Fibroblast of mammary gland (primary cell): Measurements from ENCODE around the gene CSTF2.

Experiments used
- DNase-seq: peaks from one replicate; pipeline ENCODE4 v3.0.0-alpha.2; 2010; ENCODE audit warnings: low read depth
- H3K4me3 ChIP-seq: 2 replicates; pipeline ENCODE4 v1.5.1; 2011; ENCODE audit warnings: low read depth, mild to moderate bottlenecking, low read length, moderate library complexity; ENCODE audit not compliant: control insufficient read depth
- CTCF ChIP-seq: conservative IDR thresholded peaks from 2 replicates; pipeline ENCODE4 v1.5.1; 2011; ENCODE audit warnings: low read depth, low read length, inconsistent platforms; ENCODE audit not compliant: control insufficient read depth, insufficient read depth

CSTF2 gene

GRCh38 chrX:100870527-100870926, 50.3 kb downstream of the CSTF2 start:
- no peak for DNase-seq
- TF ChIP-seq CTCF: no peak
- H3K4me3 ChIP-seq: no peak overlapping the region

DNA sequence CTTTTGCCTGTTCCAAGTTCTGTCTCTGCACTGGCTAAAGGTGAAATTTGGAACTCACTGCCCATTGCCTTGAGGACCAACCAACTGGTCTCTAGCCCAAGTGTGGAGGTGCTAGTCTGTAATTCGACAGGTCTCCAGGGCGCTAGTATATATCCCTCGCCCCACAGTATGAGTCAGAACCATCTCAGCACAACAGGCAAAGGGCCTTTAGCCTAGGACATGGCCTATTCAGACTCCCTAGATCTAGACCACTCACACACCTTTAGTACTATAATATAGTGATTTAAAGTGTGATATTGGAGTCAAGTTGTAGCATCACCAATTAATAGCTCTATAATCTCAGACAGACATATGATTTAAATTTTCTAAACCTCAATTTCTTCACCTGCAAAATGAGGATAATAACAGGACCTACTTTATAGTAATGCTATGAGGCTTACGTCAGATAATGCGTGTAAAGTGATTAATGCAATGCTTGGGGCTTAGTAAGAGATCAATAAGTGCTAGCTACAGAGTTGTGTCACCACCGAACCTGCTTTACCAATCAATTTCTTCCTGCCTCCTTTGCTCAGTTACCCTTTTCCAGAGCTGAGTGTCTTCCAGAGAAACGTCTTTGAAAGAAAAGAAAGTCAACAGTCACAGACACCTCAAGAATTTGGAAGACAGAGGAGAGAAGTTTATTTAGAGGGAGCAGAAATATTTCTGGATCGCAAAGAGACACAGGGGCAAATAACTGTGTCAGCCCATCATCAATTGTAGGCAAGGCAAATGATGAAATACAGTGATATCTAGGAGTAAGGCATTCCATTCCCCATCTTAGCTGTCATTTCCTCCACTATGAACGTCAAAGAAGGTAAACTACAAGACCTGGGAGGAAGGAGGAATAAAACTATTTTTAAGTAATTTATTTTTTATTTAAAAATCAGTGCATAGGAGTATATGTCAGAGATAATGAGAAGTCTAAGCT, 51.7 kb downstream of the CSTF2 start:
- no peak for TF ChIP-seq CTCF
- no peak overlapping the region for H3K4me3 ChIP-seq
- no peak for DNase-seq

GRCh38 chrX:100874325-100874724, 54.1 kb downstream of the CSTF2 start, which contains the start of gene NOX1:
TSS of gene NOX1 (minus strand) at chrX:100874359. CDS start at chrX:100874139, 220 bp downstream.
- DNase-seq: no peak
- H3K4me3 ChIP-seq: no peak within 1 kb of the TSS
- TF ChIP-seq CTCF: no peak

DNA sequence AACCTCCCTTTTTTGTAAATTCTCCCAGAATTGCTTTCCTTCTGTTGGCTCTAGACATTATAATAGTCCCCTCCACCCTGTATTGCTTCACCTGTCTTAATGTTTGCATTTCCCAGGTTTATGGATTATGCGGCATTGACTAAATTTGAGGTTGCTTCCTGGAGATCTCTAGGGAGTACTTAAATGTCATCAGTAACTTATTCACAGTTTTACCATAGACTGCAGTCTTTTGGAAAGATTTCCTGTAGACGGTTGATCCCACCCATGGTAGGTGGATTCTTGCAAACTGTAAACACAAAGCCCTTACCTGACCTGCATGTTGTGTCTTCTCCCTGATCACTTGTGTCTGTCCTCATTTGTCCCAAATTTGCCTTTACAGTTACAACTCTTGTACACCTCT, 60.2 kb downstream of the CSTF2 start:
- TF ChIP-seq CTCF: no peak
- DNase-seq: no peak
- no peak overlapping the region for H3K4me3 ChIP-seq

- DNase-seq: no peak
- no peak overlapping the region for H3K4me3 ChIP-seq
- TF ChIP-seq CTCF: no peak
Measured at GRCh38 chrX:100883654-100884053, 63.5 kb downstream of the CSTF2 start.
